ENCODE results near the gene GLTPD2. TPM values are rescaled to one million over a fixed set of nuclear protein-coding genes. Genes with fewer than 3 reads are reported as not detected.

Gene GLTPD2
- total RNA-seq, 1 experiment from 2014 or later: not detected

- Histone ChIP-seq H4K8ac (replicated peaks; ENCODE audit: insufficient read length, low read depth, low read length) (no peak overlapping the region), H3K23me2 (ENCODE audit: insufficient read length, low read depth, low read length, poor library complexity, severe bottlenecking) (no peaks in the 10 kb centered on the region), H2AK5ac (ENCODE audit: insufficient read length, low read length) (no peak overlapping the region), H3T11ph (ENCODE audit: low read length) (no peak overlapping the region), H3K79me2 (ENCODE audit: insufficient read depth, low read length) (no peaks in the 10 kb centered on the region), H3K23ac (ENCODE audit: insufficient read length, low read depth, low read length) (no peak overlapping the region), H3K14ac (ENCODE audit: insufficient read depth, low read length) (no peak overlapping the region), H2BK12ac (ENCODE audit: insufficient read length, low read depth, low read length) (no peak overlapping the region), H3K27ac (ENCODE audit: insufficient read length, low read depth, low read length) (no peak overlapping the region), H3K4me2 (ENCODE audit: insufficient read depth, insufficient read length, low read length) (no peak overlapping the region), H4K20me1 (ENCODE audit: control insufficient read depth, insufficient read depth, insufficient read length) (no peaks in the 10 kb centered on the region), H4K91ac (ENCODE audit: insufficient read length, low read depth, low read length) (no peak overlapping the region), H3K79me1 (ENCODE audit: insufficient read depth, low read depth, low read length, poor library complexity, severe bottlenecking) (no peaks in the 10 kb centered on the region), H3K4ac (ENCODE audit: low read depth, low read length) (no peak overlapping the region), H2BK20ac (ENCODE audit: low read depth, low read length, poor library complexity, severe bottlenecking) (no peak overlapping the region), H3K56ac (ENCODE audit: insufficient read length, low read depth, low read length) (no peak overlapping the region), H4K5ac (ENCODE audit: insufficient read length, low read depth, low read length) (no peak overlapping the region), H3K9me3 (ENCODE audit: control insufficient read depth, low read depth, low read length) (no peaks in the 10 kb centered on the region), H2BK5ac (ENCODE audit: insufficient read length, low read length) (no peak overlapping the region), H3K18ac (ENCODE audit: insufficient read length, low read depth, low read length) (no peak overlapping the region), H3K4me1 (ENCODE audit: insufficient read depth, low read length) (no peaks in the 10 kb centered on the region), H3K27me3 (ENCODE audit: insufficient read depth, low read length) (no peaks in the 10 kb centered on the region; the same call in 1 of the 2 replicates), H2AFZ (ENCODE audit: low read length) (no peak overlapping the region), H2BK120ac (ENCODE audit: low read depth, low read length, poor library complexity, severe bottlenecking) (no peak overlapping the region), H3K9ac (ENCODE audit: extremely low read depth, insufficient read length, low read length) (no peak overlapping the region), H2BK15ac (ENCODE audit: low read depth, low read length) (no peak overlapping the region)
- peaks cover 59% of the 10 kb centered on the region for H3K27me3 Mint-ChIP-seq (ENCODE audit: low read depth)
- H3K4me1 Mint-ChIP-seq: peaks cover 13 to 16% of the 10 kb centered on the region in 2 experiments
- H3K9me3 Mint-ChIP-seq: no peaks in the 10 kb centered on the region
- no peak overlapping the region for H3K27ac Mint-ChIP-seq
- no peaks in the 10 kb centered on the region for H3K36me3 Mint-ChIP-seq (ENCODE audit: insufficient read depth in 1 of 3, low read depth in 3 of 3)
- DNase-seq: no peak
- WGBS (ENCODE audit: extremely low coverage, insufficient read length, low lambda C conversion rate): no CpG with 5 or more reads among the region's 3 CpGs
- H3K4me3 Mint-ChIP-seq: no peak overlapping the region
- no peak for TF ChIP-seq CTCF (conservative IDR thresholded peaks at IDR 0.05)
Measured at GRCh38 chr17:4750606-4751005, 38.2 kb upstream of the GLTPD2 start.
